ENCODE measurements around the gene AACS. TPM values are rescaled to one million over a fixed set of nuclear protein-coding genes. Genes with fewer than 3 reads are reported as not detected.

Gene AACS
- total and polyA plus RNA-seq, 10 of the 15 experiments (the other 5 are each of a cell fraction or from before 2014, with no cell fraction given), result 10.1 to 34.0 (median 21.1) TPM

DNA sequence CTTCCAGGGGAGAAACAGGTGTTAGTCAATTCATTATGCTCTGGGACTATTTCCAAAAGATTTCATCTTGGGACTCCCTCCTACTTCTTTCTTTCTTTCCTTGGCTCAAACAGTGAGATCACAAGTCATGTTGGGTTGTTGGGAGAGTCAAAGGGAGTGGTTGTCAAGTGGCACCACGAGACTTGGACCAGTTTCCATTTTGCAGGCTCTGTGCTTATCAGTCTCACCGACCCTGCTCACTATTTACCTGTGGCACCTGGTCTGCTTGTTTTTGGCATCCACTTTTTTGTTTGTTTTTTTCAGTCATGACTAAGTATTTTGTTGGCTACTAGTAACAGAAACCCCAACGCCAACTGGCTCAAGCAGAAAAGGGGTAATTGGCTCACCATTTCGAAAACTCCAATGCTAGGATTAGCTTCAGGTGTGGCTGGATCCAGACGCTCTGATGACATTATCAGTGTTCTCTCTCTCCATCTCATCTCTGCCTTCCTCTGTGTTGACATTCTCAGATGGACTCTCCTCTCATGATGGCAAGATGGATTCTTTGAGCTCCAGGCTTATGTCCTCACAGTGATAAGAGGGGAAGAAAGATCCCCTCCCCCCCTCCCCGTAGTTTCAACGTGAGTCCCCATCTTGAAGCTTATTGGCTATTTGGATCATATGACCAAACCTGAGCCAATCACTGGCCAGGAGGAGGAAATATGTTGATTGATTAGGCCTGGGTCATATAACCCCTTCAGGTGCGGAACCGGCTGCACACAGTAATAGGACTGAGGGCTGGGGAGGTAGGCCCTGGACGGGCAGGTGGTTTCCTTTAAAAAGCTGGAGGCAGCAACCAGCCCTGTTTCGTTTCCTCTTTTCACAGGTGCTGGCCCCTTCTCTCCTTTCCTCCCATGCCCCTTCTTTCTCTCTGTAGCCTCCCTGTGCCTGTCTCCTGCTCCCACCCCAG is 84.2 kb downstream of the AACS start (continued):
- TF ChIP-seq NRF1 (conservative IDR thresholded peaks at IDR 0.05; ENCODE audit: low read depth, low read length) (no peak), YY1 (IDR thresholded peaks at IDR 0.05; ENCODE audit: low read depth, low read length) (no peak; the same call in 1 of the 2 replicates), JUNB (IDR thresholded peaks at IDR 0.05) (no peak), CREB1 (IDR thresholded peaks at IDR 0.05; ENCODE audit: low read depth) (0 out of 2 replicates have a peak, but pooled peaks have one; percentile 10), NFYB (IDR thresholded peaks at IDR 0.05; ENCODE audit: insufficient read depth, low read depth, low read length) (peak; percentile 82), ZBED1 (IDR thresholded peaks at IDR 0.05; ENCODE audit: borderline replicate concordance) (no peak), POLR2AphosphoS5 (IDR thresholded peaks at IDR 0.05; ENCODE audit: low read length) (0 out of 2 replicates have a peak, but pooled peaks have one; percentile 30), SMAD5 (IDR thresholded peaks at IDR 0.05; ENCODE audit: low read depth) (no peak), SIX5 (IDR thresholded peaks at IDR 0.05; ENCODE audit: low read depth, low read length, severe bottlenecking) (no peak), RUNX3 (IDR thresholded peaks at IDR 0.05; ENCODE audit: low read length) (peak; percentile 56), RB1 (IDR thresholded peaks at IDR 0.05; ENCODE audit: borderline replicate concordance) (no peak), CBX5 (IDR thresholded peaks at IDR 0.05; ENCODE audit: low read depth) (peak; percentile 89), CHD4 (IDR thresholded peaks at IDR 0.05) (no peak), KLF5 (IDR thresholded peaks at IDR 0.05; ENCODE audit: partially characterized antibody) (no peak), TCF7 (IDR thresholded peaks at IDR 0.05; ENCODE audit: borderline replicate concordance) (no peak)
- TF ChIP-seq, protein P1, sequence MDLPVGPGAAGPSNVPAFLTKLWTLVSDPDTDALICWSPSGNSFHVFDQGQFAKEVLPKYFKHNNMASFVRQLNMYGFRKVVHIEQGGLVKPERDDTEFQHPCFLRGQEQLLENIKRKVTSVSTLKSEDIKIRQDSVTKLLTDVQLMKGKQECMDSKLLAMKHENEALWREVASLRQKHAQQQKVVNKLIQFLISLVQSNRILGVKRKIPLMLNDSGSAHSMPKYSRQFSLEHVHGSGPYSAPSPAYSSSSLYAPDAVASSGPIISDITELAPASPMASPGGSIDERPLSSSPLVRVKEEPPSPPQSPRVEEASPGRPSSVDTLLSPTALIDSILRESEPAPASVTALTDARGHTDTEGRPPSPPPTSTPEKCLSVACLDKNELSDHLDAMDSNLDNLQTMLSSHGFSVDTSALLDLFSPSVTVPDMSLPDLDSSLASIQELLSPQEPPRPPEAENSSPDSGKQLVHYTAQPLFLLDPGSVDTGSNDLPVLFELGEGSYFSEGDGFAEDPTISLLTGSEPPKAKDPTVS (IDR thresholded peaks at IDR 0.05; ENCODE audit: low read depth, low read length), result no peak
- TF ChIP-seq, protein P2, sequence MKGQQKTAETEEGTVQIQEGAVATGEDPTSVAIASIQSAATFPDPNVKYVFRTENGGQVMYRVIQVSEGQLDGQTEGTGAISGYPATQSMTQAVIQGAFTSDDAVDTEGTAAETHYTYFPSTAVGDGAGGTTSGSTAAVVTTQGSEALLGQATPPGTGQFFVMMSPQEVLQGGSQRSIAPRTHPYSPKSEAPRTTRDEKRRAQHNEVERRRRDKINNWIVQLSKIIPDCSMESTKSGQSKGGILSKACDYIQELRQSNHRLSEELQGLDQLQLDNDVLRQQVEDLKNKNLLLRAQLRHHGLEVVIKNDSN (IDR thresholded peaks at IDR 0.05; ENCODE audit: borderline replicate concordance, extremely low read length, insufficient read depth, low read depth, low read length), result peak; percentile 56
- TF ChIP-seq, protein P3, sequence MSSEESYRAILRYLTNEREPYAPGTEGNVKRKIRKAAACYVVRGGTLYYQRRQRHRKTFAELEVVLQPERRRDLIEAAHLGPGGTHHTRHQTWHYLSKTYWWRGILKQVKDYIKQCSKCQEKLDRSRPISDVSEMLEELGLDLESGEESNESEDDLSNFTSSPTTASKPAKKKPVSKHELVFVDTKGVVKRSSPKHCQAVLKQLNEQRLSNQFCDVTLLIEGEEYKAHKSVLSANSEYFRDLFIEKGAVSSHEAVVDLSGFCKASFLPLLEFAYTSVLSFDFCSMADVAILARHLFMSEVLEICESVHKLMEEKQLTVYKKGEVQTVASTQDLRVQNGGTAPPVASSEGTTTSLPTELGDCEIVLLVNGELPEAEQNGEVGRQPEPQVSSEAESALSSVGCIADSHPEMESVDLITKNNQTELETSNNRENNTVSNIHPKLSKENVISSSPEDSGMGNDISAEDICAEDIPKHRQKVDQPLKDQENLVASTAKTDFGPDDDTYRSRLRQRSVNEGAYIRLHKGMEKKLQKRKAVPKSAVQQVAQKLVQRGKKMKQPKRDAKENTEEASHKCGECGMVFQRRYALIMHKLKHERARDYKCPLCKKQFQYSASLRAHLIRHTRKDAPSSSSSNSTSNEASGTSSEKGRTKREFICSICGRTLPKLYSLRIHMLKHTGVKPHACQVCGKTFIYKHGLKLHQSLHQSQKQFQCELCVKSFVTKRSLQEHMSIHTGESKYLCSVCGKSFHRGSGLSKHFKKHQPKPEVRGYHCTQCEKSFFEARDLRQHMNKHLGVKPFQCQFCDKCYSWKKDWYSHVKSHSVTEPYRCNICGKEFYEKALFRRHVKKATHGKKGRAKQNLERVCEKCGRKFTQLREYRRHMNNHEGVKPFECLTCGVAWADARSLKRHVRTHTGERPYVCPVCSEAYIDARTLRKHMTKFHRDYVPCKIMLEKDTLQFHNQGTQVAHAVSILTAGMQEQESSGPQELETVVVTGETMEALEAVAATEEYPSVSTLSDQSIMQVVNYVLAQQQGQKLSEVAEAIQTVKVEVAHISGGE (CRISPR knock-in tag; IDR thresholded peaks at IDR 0.05), result no peak
- TF ChIP-seq, protein P4, sequence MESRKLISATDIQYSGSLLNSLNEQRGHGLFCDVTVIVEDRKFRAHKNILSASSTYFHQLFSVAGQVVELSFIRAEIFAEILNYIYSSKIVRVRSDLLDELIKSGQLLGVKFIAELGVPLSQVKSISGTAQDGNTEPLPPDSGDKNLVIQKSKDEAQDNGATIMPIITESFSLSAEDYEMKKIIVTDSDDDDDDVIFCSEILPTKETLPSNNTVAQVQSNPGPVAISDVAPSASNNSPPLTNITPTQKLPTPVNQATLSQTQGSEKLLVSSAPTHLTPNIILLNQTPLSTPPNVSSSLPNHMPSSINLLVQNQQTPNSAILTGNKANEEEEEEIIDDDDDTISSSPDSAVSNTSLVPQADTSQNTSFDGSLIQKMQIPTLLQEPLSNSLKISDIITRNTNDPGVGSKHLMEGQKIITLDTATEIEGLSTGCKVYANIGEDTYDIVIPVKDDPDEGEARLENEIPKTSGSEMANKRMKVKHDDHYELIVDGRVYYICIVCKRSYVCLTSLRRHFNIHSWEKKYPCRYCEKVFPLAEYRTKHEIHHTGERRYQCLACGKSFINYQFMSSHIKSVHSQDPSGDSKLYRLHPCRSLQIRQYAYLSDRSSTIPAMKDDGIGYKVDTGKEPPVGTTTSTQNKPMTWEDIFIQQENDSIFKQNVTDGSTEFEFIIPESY (IDR thresholded peaks at IDR 0.05), result no peak
- TF ChIP-seq, protein P5, sequence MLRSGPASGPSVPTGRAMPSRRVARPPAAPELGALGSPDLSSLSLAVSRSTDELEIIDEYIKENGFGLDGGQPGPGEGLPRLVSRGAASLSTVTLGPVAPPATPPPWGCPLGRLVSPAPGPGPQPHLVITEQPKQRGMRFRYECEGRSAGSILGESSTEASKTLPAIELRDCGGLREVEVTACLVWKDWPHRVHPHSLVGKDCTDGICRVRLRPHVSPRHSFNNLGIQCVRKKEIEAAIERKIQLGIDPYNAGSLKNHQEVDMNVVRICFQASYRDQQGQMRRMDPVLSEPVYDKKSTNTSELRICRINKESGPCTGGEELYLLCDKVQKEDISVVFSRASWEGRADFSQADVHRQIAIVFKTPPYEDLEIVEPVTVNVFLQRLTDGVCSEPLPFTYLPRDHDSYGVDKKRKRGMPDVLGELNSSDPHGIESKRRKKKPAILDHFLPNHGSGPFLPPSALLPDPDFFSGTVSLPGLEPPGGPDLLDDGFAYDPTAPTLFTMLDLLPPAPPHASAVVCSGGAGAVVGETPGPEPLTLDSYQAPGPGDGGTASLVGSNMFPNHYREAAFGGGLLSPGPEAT (IDR thresholded peaks at IDR 0.05; ENCODE audit: low read depth), result peak; percentile 84
